DND-41 (cell line): ENCODE results near the gene CEP350.

Source experiments
- CTCF ChIP-seq: IDR thresholded peaks from 2 replicates; pipeline ENCODE4 v1.5.1; 2012; ENCODE audit warnings: borderline replicate concordance, low read length, moderate library complexity, mild to moderate bottlenecking; ENCODE audit not compliant: poor library complexity, severe bottlenecking; ENCODE audit errors: extremely low read depth
- EZH2 ChIP-seq: IDR thresholded peaks from 3 replicates; pipeline ENCODE4 v1.6.1; 2012; ENCODE audit warnings: borderline replicate concordance, low read depth, mild to moderate bottlenecking, moderate library complexity, low read length, inconsistent platforms; ENCODE audit not compliant: severe bottlenecking

- TF ChIP-seq CTCF (no peak), EZH2 (no peak)
Measured at GRCh38 chr1:180066150-180066549, 111.5 kb downstream of the CEP350 start.
